Upper lobe of right lung (tissue), 1 donor: ENCODE measurements around the gene KCNN1. TPM values are rescaled to one million over a fixed set of nuclear protein-coding genes. Genes with fewer than 3 reads are reported as not detected.
"Not testable (repeated sequence)": the region's sequence is repeated elsewhere in the genome, so short reads cannot be mapped to it uniquely, and the experiment has no call there.

Experiments
- ATAC-seq: fragments of 200-7000 bp; cut with Tn5 transposase; one replicate; pipeline ENCODE4 v1.9.1; 2020; ENCODE audit warnings: mild to moderate bottlenecking, moderate library complexity
- DNase-seq: peaks from one replicate; pipeline ENCODE4 v3.0.0-alpha.2; 2020
- H3K27ac ChIP-seq: fragments of 200-600 bp; one replicate; pipeline ENCODE4 v1.8.0; 2022
- H3K27me3 ChIP-seq: fragments of 200-600 bp; one replicate; pipeline ENCODE4 v1.8.0; 2022; ENCODE audit warnings: mild to moderate bottlenecking
- H3K36me3 ChIP-seq: fragments of 200-600 bp; one replicate; pipeline ENCODE4 v1.8.0; 2022
- H3K4me1 ChIP-seq: fragments of 200-600 bp; one replicate; pipeline ENCODE4 v1.8.0; 2022
- H3K4me3 ChIP-seq: fragments of 200-600 bp; one replicate; pipeline ENCODE4 v1.8.0; 2022; ENCODE audit warnings: mild to moderate bottlenecking
- H3K9me3 ChIP-seq: fragments of 200-600 bp; one replicate; pipeline ENCODE4 v1.8.0; 2022
- intact Hi-C: fragments of 100-400 bp; cut with DNase I; formaldehyde crosslinking; loops from one replicate; pipeline ENCODE4 v1.11.0; 2022
- total RNA-seq: library from RNA; stranded (reverse); fragmentation: NEBNext Ultra II Directional; extraction: Animal tissue kit (Norgen Biotek cat#: 25700); gene quantifications from one replicate; pipeline ENCODE4 v1.2.1, GENCODE V29; 2021
- TF ChIP-seq, protein P1 (sequence below): fragments of 200-600 bp; IDR thresholded peaks from one replicate; pipeline ENCODE4 v1.8.0; 2022; ENCODE audit warnings: antibody characterized with exemption
- donor health status: DM: no; HTN: yes; CAD: no; lungs with severe emphysema.

The KCNN1 gene
- total RNA-seq, 1 donor from 2014 or later, result not detected

DNA sequence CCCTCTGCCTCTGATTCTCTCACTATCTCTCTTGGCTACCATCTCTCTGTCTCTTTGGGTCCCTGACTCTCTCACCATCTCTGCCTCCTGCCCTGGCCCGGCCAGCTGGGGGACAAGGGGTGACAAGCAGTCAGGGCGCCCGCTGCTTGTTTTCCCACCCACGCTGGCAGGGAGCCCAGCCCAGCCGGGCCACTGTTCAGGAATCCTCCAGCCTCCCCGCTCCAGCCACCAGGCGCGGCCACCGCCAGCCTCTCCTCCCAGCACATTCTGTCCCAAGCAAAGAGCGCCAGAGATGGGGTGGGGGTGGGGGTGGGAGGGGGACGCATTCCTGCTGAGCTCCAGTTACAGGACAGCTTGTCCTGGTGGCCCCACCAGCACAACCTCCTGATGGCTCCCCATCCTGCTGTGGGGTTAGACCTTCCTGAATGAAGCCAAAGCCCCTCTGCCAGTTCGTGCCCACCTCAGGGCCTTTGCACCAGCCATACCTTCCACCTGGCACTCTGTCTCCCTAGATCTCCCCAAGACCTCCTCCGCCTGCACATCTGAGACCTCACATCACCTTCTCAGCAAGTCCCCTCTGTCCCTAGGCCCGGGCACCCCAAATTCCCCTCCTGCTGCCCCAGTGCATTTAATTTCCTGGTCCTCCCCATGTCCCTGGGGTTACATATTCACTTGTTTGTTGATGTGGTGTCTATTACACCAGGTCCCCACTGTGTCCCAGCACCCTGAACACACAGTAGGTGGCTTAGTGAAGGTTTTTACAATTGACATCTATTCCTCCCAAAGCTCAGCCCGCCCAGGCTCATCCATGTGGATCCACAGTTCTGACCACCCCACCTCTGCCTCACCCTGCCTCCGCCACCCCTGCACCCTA is 53.5 kb downstream of the KCNN1 start:
- Histone ChIP-seq H3K9me3 (no peaks in the 10 kb centered on the region), H3K27me3 (no peaks in the 10 kb centered on the region), H3K27ac (peak overlapping the region; percentile 89), H3K36me3 (peaks cover 3% of the 10 kb centered on the region), H3K4me1 (peaks cover 77% of the 10 kb centered on the region), H3K4me3 (no peak overlapping the region)
- ATAC-seq, result peak; percentile 67
- intact Hi-C loops, result no loop called here
- TF ChIP-seq, protein P1, sequence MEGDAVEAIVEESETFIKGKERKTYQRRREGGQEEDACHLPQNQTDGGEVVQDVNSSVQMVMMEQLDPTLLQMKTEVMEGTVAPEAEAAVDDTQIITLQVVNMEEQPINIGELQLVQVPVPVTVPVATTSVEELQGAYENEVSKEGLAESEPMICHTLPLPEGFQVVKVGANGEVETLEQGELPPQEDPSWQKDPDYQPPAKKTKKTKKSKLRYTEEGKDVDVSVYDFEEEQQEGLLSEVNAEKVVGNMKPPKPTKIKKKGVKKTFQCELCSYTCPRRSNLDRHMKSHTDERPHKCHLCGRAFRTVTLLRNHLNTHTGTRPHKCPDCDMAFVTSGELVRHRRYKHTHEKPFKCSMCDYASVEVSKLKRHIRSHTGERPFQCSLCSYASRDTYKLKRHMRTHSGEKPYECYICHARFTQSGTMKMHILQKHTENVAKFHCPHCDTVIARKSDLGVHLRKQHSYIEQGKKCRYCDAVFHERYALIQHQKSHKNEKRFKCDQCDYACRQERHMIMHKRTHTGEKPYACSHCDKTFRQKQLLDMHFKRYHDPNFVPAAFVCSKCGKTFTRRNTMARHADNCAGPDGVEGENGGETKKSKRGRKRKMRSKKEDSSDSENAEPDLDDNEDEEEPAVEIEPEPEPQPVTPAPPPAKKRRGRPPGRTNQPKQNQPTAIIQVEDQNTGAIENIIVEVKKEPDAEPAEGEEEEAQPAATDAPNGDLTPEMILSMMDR, result no peak
- peak; percentile 93 for DNase-seq

DNA sequence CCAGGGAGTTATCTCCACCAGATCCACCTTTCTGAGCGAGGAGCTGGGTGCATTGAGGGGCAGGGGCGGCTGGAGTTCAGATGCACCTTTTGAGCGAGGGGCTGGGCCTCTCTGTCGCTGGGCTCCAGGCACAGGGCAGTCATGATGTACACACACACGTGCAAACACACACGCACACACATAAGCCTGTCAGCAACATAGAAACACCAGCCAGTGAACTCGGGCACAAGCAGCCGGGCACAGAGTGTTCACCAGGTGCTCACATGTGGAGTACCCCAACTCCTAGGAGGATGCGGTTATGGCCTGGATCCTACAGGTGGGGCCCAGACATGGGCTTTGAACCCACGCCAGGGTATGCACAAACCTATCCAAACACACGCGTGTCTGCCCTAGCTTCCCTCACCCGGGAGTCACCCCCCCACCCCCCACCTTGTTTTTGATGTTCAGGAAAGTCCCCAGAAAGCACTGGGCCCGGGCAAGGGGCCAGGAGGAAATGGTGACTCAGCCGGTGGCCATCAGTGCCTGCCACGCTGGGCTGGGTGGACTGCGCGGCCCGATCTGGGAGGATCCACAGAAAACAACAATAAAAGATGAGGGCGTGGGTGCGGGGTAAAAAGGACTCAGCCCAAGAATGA is 54.3 kb downstream of the KCNN1 start:
- intact Hi-C loops, result no loop called here
- H3K36me3 ChIP-seq, result no peaks in the 10 kb centered on the region
- H3K9me3 ChIP-seq, result no peaks in the 10 kb centered on the region
- H3K4me3 ChIP-seq, result no peak overlapping the region
- H3K27ac ChIP-seq, result peak overlapping the region; percentile 89
- peak; percentile 40 for ATAC-seq
- TF ChIP-seq, protein P1, result no peak
- peak; percentile 90 for DNase-seq
- no peaks in the 10 kb centered on the region for H3K27me3 ChIP-seq
- H3K4me1 ChIP-seq, result peaks cover 76% of the 10 kb centered on the region

DNA sequence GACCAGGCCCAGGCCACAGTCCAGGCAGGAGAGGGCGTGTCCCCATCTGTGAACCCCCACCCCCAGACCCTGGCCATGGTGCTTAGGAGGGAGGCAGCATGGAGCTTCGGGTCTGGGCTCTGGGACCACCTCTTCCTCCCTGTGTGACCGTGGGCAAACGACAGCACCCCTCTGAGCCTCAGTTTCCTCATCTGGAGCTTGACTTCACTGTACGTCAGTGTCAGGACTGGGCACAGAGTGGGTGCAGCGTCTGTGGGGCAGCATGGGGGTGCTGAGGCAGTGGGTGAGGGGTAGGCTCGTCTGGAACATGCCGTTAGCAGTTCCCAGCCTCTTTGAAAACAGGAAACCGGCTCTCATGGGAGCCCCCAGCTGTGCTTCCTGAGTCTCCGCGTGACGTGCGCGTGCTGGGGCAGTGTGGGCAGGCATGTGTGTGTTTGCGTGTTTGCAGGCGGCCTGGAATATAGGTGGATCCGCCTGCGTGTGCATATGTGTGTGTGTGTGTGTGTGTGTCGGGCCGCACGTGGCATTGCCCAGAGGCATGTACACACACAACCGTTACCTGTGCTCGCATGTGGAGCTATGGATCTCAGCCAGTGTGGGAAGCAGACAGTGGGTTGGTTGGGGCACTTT is 56.8 kb downstream of the KCNN1 start:
- peak overlapping the region; percentile 0 for H3K4me3 ChIP-seq
- DNase-seq (peak; percentile 92), ATAC-seq (peak; percentile 76)
- H3K4me1 ChIP-seq, result peaks cover 53% of the 10 kb centered on the region
- H3K27ac ChIP-seq, result peak overlapping the region; percentile 89
- TF ChIP-seq, protein P1, result no peak
- H3K27me3 ChIP-seq, result no peaks in the 10 kb centered on the region
- no peaks in the 10 kb centered on the region for H3K36me3 ChIP-seq
- no peaks in the 10 kb centered on the region for H3K9me3 ChIP-seq
- intact Hi-C loops, result no loop called here

DNA sequence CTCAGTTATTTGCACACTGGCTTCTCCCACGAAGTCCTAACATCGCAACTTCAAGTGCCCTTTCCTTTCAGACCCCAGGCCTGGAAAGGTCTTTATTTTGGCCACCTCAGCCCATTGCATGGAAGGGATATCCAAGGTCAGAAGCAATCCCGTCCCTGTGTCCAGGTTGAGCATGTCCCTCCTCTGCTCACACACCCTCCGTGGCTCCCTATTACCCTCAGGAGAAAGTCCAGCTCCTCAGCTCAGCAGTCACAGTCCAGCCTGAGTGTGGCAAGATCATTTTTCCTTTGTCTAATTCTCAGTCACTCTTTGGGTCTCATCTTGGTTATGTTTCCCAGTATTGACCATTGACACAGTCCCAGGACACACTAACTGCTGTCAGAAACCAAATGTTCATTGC is 60.2 kb downstream of the KCNN1 start:
- no peak for ATAC-seq
- TF ChIP-seq, protein P1, result no peak
- DNase-seq, result no peak
- Histone ChIP-seq H3K9me3 (no peaks in the 10 kb centered on the region), H3K36me3 (no peaks in the 10 kb centered on the region), H3K4me3 (no peak overlapping the region), H3K4me1 (peaks cover 32% of the 10 kb centered on the region), H3K27ac (no peak overlapping the region), H3K27me3 (no peaks in the 10 kb centered on the region)
- intact Hi-C loops, result no loop called here

DNA sequence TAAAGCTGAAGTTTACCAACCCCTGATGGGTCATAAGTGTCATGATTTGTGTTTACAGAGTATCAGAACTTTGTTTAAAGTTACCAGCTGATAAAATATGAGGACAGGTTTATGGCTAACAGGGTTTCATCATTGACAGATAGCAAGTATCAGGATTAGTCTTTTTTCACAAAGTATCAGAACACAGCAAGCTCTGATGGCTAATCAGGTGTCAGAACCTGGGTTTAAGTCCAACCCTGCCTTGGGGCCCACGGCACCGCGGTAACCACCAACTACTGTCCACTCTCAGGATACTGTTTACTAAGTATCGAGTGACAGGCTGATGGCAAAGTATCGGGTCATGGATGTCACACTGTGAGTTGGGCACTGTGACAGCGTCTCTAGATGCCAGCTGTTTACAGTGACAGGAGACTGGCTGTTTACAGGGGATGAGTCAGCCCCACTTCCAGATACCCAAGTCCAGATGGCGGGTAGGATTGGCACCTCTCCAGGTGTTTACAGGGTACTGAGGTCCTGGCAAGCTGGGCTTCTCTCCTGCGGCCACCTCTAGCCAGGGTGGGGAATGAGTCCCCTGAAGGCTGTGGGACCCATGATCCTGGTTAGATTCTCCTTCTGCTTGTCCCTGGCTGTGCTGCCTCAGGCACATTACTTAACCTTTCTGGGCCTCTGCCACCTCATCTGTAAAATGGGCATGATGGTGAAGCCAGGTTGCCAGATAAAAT is 62.9 kb downstream of the KCNN1 start:
- Histone ChIP-seq H3K27me3 (no peaks in the 10 kb centered on the region), H3K36me3 (no peaks in the 10 kb centered on the region), H3K27ac (peak overlapping the region; percentile 26), H3K9me3 (no peaks in the 10 kb centered on the region), H3K4me3 (no peak overlapping the region), H3K4me1 (peaks cover 11% of the 10 kb centered on the region)
- DNase-seq (no peak), ATAC-seq (peak; percentile 51)
- intact Hi-C loops, result no loop called here
- TF ChIP-seq, protein P1, result no peak

DNA sequence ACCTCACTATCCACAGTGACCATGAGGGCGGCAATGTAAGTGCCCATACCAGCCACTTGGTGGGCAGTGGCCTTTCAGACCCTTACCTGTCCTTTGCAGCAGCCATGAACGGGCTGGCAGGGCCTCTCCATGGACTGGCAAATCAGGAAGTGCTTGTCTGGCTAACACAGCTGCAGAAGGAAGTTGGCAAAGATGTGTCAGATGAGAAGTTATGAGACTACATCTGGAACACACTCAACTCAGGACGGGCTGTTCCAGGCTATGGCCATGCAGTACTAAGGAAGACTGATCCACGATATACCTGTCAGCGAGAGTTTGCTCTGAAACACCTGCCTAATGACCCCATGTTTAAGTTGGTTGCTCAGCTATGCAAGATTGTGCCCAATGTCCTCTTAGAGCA is 64.5 kb downstream of the KCNN1 start:
- H3K27ac ChIP-seq, H3K9me3 ChIP-seq, DNase-seq, intact Hi-C loops, H3K27me3 ChIP-seq, H3K4me3 ChIP-seq, H3K36me3 ChIP-seq: not testable (repeated sequence)
- H3K4me1 ChIP-seq, result peaks cover 11% of the 10 kb centered on the region
- peak; percentile 81 for ATAC-seq

DNA sequence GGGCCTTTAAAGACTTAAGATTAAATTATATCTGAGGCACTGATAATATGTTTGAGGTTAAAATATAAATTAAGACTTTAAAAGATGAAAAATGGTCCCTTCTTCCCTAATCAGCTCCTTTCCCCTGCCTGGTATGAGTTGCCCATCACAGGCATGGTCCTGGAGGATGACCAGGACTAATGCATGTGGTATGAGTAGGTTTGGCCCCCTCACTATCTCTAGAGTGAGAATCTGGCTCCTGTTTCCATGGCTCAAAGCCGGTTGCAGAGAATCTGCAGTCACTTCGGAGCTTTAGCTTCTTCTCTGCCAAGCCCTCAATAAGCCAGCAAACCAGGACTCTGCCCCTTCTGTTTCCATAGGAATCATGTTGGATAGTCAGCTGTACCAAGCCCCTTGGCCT is 65.2 kb downstream of the KCNN1 start:
- intact Hi-C loops, H3K4me3 ChIP-seq: not testable (repeated sequence)

More for the DNA sequence above, 65.2 kb downstream of the KCNN1 start:
- not testable (repeated sequence) for ATAC-seq, H3K9me3 ChIP-seq, H3K36me3 ChIP-seq, H3K27ac ChIP-seq, DNase-seq, H3K27me3 ChIP-seq
- H3K4me1 ChIP-seq, result peaks cover 11% of the 10 kb centered on the region
